ENCODE measurements around the gene MEOX1.

The MEOX1 gene

GRCh38 chr17:43673516-43674323 lies 12.0 kb upstream of the MEOX1 start:
- no peak overlapping the region for H3K4me2 ChIP-seq
- no peaks in the 10 kb centered on the region for H3K27me3 ChIP-seq
- H3K4me1 ChIP-seq, result peaks cover 13 to 35% (median 22%) of the 10 kb centered on the region in 10 experiments

GRCh38 chr17:43671755-43672519 lies 10.2 kb upstream of the MEOX1 start:
- Histone ChIP-seq H3K4me3 (no peak overlapping the region), H3K9me3 (replicated peaks in 1 of 11) (no peaks in the 10 kb centered on the region), H3K36me3 (no peaks in the 10 kb centered on the region), H3K9ac (peak overlapping the region in 1 of 11 experiments; percentile 14; a peak in 1 of 22 replicates), H4K20me1 (no peaks in the 10 kb centered on the region), H3K4me1 (peaks cover 0 to 22% (median 12%) of the 10 kb centered on the region in 10 experiments; a peak in 17 of 20 replicates), H3K27ac (no peak overlapping the region), H3K27me3 (no peaks in the 10 kb centered on the region), H3K4me2 (no peak overlapping the region)
- TF ChIP-seq Cebpa-rat (IDR thresholded peaks at IDR 0.05), result no peak

More at GRCh38 chr17:43673516-43674323, 12.0 kb upstream of the MEOX1 start:
- Histone ChIP-seq H3K9ac (no peak overlapping the region), H3K4me3 (no peak overlapping the region), H3K9me3 (replicated peaks in 1 of 11) (no peaks in the 10 kb centered on the region), H4K20me1 (no peaks in the 10 kb centered on the region), H3K36me3 (no peaks in the 10 kb centered on the region), H3K27ac (no peak overlapping the region)
- no peak for TF ChIP-seq Cebpa-rat (IDR thresholded peaks at IDR 0.05)

GRCh38 chr17:43671031-43671692 lies 9.4 kb upstream of the MEOX1 start:
- no peaks in the 10 kb centered on the region for H3K9me3 ChIP-seq (replicated peaks in 1 of 11)
- no peaks in the 10 kb centered on the region for H3K27me3 ChIP-seq
- H4K20me1 ChIP-seq, result no peaks in the 10 kb centered on the region
- no peak for TF ChIP-seq Cebpa-rat (IDR thresholded peaks at IDR 0.05)
- H3K4me1 ChIP-seq, result peaks cover 0 to 17% (median 6%) of the 10 kb centered on the region in 10 experiments; a peak in 17 of 20 replicates
- no peak overlapping the region for H3K9ac ChIP-seq
- peak overlapping the region in 2 of 11 experiments; percentile 1 to 30; a peak in 1 of 22 replicates for H3K4me2 ChIP-seq
- no peak overlapping the region for H3K27ac ChIP-seq
- H3K36me3 ChIP-seq, result no peaks in the 10 kb centered on the region
- no peak overlapping the region for H3K4me3 ChIP-seq

- Histone ChIP-seq H4K20me1 (no peaks in the 10 kb centered on the region), H3K4me3 (no peak overlapping the region), H3K4me2 (peak overlapping the region in 2 of 11 experiments; percentile 1 to 30; a peak in 1 of 22 replicates), H3K4me1 (peaks cover 0 to 19% (median 5%) of the 10 kb centered on the region in 10 experiments; a peak in 12 of 20 replicates), H3K27ac (no peak overlapping the region), H3K9ac (no peak overlapping the region), H3K27me3 (no peaks in the 10 kb centered on the region), H3K36me3 (no peaks in the 10 kb centered on the region), H3K9me3 (replicated peaks in 1 of 11) (no peaks in the 10 kb centered on the region)
- TF ChIP-seq Cebpa-rat (IDR thresholded peaks at IDR 0.05), result no peak
Measured at GRCh38 chr17:43670645-43671030, 8.9 kb upstream of the MEOX1 start.

GRCh38 chr17:43669971-43670644 lies 8.4 kb upstream of the MEOX1 start:
- H3K27ac ChIP-seq, result no peak overlapping the region
- H3K4me3 ChIP-seq, result no peak overlapping the region
- peaks cover 0 to 21% (median 7%) of the 10 kb centered on the region in 10 experiments; a peak in 10 of 20 replicates for H3K4me1 ChIP-seq
- H3K9me3 ChIP-seq (replicated peaks in 1 of 11), result no peaks in the 10 kb centered on the region
- no peaks in the 10 kb centered on the region for H4K20me1 ChIP-seq
- H3K9ac ChIP-seq, result no peak overlapping the region
- no peak for TF ChIP-seq Cebpa-rat (IDR thresholded peaks at IDR 0.05)
- no peaks in the 10 kb centered on the region for H3K36me3 ChIP-seq
- peak overlapping the region in 7 of 11 experiments; percentile 5 to 30 (median 15); a peak in 6 of 22 replicates for H3K4me2 ChIP-seq
- H3K27me3 ChIP-seq, result no peaks in the 10 kb centered on the region

- H3K4me2 ChIP-seq, result no peak overlapping the region
- H3K27me3 ChIP-seq, result no peaks in the 10 kb centered on the region
- no peaks in the 10 kb centered on the region for H3K9me3 ChIP-seq (replicated peaks in 1 of 11)
Measured at GRCh38 chr17:43667947-43668348, 6.2 kb upstream of the MEOX1 start.

GRCh38 chr17:43667506-43667905 lies 5.8 kb upstream of the MEOX1 start:
- H4K20me1 ChIP-seq, result no peaks in the 10 kb centered on the region
- no peaks in the 10 kb centered on the region for H3K9me3 ChIP-seq (replicated peaks in 1 of 11)
- H3K4me3 ChIP-seq, result no peak overlapping the region
- H3K4me1 ChIP-seq, result peaks cover 0 to 27% (median 11%) of the 10 kb centered on the region in 10 experiments; a peak in 11 of 20 replicates
- no peak overlapping the region for H3K9ac ChIP-seq
- no peak overlapping the region for H3K27ac ChIP-seq
- H3K27me3 ChIP-seq, result no peaks in the 10 kb centered on the region
- no peak for TF ChIP-seq Cebpa-rat (IDR thresholded peaks at IDR 0.05)
- no peaks in the 10 kb centered on the region for H3K36me3 ChIP-seq
- H3K4me2 ChIP-seq, result no peak overlapping the region

More at GRCh38 chr17:43667947-43668348, 6.2 kb upstream of the MEOX1 start:
- Histone ChIP-seq H4K20me1 (no peaks in the 10 kb centered on the region), H3K4me3 (no peak overlapping the region), H3K9ac (no peak overlapping the region), H3K4me1 (peaks cover 0 to 22% (median 7%) of the 10 kb centered on the region in 10 experiments; a peak in 10 of 20 replicates), H3K27ac (no peak overlapping the region), H3K36me3 (no peaks in the 10 kb centered on the region)
- no peak for TF ChIP-seq Cebpa-rat (IDR thresholded peaks at IDR 0.05)

GRCh38 chr17:43665937-43666236 lies 4.2 kb upstream of the MEOX1 start:
- no peaks in the 10 kb centered on the region for H3K36me3 ChIP-seq
- H3K27ac ChIP-seq, result no peak overlapping the region

More at GRCh38 chr17:43665937-43666236, 4.2 kb upstream of the MEOX1 start:
- H3K27me3 ChIP-seq, result no peaks in the 10 kb centered on the region
- H3K9me3 ChIP-seq (replicated peaks in 1 of 11), result no peaks in the 10 kb centered on the region
- peaks cover 0 to 35% (median 17%) of the 10 kb centered on the region in 10 experiments; a peak in 13 of 20 replicates for H3K4me1 ChIP-seq
- no peak overlapping the region; a peak in 1 of 22 replicates for H3K9ac ChIP-seq
- H4K20me1 ChIP-seq, result no peaks in the 10 kb centered on the region
- H3K4me3 ChIP-seq, result no peak overlapping the region
- 0 out of 22 replicates have a peak overlapping the region, but pooled peaks of 1 of the 11 experiments have one; percentile 17 for H3K4me2 ChIP-seq
- TF ChIP-seq Cebpa-rat (IDR thresholded peaks at IDR 0.05), result no peak
